Nephron progenitor cell (in vitro differentiated cells): ENCODE data around the gene ESRRG.

Experiments
- DNase-seq: peaks from one replicate; pipeline ENCODE4 v3.0.0; 2021
- H3K27ac Mint-ChIP-seq: 2 replicates; pipeline ENCODE4 v1.8.0; 2021; ENCODE audit warnings: mild to moderate bottlenecking, moderate library complexity, mixed read lengths
- H3K27me3 Mint-ChIP-seq: 2 replicates; pipeline ENCODE4 v1.8.0; 2021; ENCODE audit warnings: mild to moderate bottlenecking, low read depth, mixed read lengths; ENCODE audit not compliant: poor library complexity
- H3K36me3 Mint-ChIP-seq: 2 replicates; pipeline ENCODE4 v1.8.0; 2021; ENCODE audit warnings: low read depth, mixed read lengths
- H3K4me1 Mint-ChIP-seq: 2 replicates; pipeline ENCODE4 v1.8.0; 2021; ENCODE audit warnings: mixed read lengths
- H3K4me3 Mint-ChIP-seq: 2 replicates; pipeline ENCODE4 v1.8.0; 2021; ENCODE audit warnings: mild to moderate bottlenecking, moderate library complexity, mixed read lengths
- H3K9me3 Mint-ChIP-seq: 2 replicates; pipeline ENCODE4 v1.8.0; 2021; ENCODE audit warnings: mild to moderate bottlenecking, moderate library complexity, mixed read lengths
- TF ChIP-seq, protein P1 (sequence below): fragments of 200-600 bp; sonication (generic); IDR thresholded peaks from 2 replicates; pipeline ENCODE4 v1.5.0; 2021; ENCODE audit warnings: antibody characterized with exemption

ESRRG gene

DNA sequence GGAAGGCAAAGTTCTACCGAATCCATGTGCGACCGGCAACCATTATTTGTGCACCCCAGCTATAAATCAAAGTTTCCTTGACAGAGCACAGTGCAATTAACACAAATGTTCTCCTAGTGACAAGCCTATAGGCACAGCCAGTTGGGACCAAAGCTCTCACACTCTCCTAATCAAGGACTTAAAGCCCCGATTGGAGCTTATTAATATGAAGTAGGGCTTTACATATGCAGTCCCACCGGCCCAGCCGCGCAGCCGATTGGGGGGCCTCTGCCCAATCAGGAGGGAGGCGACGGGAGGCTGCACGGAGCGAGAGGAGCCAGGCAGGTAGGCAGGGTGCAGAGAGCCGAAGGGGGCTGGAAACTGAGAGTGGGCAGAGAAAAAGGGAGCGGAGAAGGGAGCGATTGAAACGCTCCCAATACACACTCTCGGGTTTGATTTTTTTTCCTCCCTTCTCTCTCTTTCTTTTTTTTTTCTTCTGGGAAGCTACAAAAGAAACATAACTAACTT lies at the start of gene ESRRG:
TSS of gene ESRRG (minus strand) at position 156 of the 507 bp plus-strand sequence. CDS start at position 26, 130 bp downstream.
- Mint-ChIP-seq H3K27ac (no peak within 1 kb of the TSS), H3K4me3 (peak within 1 kb of the TSS; percentile 90), H3K4me1 (peaks cover 27% of the 10 kb centered on the region), H3K36me3 (no peaks in the 10 kb centered on the region), H3K27me3 (peaks cover 30% of the 10 kb centered on the region), H3K9me3 (no peaks in the 10 kb centered on the region)
- peak; percentile 78 for DNase-seq
- TF ChIP-seq, protein P1, sequence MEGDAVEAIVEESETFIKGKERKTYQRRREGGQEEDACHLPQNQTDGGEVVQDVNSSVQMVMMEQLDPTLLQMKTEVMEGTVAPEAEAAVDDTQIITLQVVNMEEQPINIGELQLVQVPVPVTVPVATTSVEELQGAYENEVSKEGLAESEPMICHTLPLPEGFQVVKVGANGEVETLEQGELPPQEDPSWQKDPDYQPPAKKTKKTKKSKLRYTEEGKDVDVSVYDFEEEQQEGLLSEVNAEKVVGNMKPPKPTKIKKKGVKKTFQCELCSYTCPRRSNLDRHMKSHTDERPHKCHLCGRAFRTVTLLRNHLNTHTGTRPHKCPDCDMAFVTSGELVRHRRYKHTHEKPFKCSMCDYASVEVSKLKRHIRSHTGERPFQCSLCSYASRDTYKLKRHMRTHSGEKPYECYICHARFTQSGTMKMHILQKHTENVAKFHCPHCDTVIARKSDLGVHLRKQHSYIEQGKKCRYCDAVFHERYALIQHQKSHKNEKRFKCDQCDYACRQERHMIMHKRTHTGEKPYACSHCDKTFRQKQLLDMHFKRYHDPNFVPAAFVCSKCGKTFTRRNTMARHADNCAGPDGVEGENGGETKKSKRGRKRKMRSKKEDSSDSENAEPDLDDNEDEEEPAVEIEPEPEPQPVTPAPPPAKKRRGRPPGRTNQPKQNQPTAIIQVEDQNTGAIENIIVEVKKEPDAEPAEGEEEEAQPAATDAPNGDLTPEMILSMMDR = no peak

DNA sequence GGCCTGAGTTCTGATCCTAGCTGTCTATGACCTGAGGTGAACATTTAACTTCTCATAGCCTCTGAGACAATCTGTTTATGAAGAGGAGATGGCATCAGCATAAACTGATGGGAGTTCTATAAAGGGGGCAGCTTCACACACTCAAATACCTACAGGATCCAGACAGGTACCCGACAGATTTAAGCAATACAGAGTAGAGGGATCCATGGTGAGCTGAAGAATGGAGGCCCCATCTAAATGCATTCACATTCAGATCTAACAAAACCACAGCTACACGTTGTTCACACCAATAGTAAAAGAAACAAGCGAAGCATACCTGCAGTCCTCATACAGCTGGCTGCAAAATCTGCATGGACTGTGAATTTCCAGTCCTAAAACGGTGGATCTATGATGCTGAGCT lies 48.7 kb upstream of the ESRRG start:
- TF ChIP-seq, protein P1 = no peak
- H3K4me3 Mint-ChIP-seq = no peak overlapping the region
- H3K36me3 Mint-ChIP-seq = no peaks in the 10 kb centered on the region
- H3K27me3 Mint-ChIP-seq = peaks cover 3% of the 10 kb centered on the region
- DNase-seq = no peak
- H3K27ac Mint-ChIP-seq = no peak overlapping the region
- H3K4me1 Mint-ChIP-seq = no peaks in the 10 kb centered on the region
- no peaks in the 10 kb centered on the region for H3K9me3 Mint-ChIP-seq

DNA sequence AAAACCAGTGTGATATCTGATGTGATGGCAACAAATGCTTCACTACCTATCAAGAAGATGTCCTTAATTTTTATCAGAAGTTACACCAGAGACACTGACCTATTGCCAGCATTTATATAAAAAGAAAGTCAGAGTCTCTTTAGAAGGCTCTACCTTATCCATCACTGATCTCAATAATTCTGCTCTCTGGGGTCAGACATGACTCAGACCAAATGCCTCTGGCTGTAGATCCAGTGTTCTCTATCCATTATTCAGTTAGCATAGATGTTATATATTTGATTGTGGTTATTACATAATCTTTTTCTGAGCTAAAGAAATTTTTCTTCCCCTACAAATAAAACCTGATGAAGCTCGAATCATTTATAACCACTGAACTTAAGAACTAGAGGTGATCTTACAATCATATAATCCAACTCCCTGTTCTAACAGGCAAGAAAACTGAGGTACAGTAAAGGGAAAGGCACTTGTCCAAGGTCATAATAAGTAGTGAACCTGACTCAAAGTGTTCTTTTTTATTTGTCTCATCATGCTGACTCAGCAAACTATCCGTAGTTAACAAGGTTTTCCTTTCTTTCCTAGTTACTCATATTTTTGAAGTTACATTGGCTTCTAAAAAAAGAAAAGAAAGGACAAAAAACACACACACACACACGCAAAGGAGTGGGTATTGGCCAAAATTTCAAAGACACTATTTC lies 43.6 kb upstream of the ESRRG start:
- no peak overlapping the region for H3K4me3 Mint-ChIP-seq
- DNase-seq = no peak
- H3K9me3 Mint-ChIP-seq = no peaks in the 10 kb centered on the region
- H3K27ac Mint-ChIP-seq = no peak overlapping the region
- H3K36me3 Mint-ChIP-seq = no peaks in the 10 kb centered on the region
- H3K27me3 Mint-ChIP-seq = peaks cover 3% of the 10 kb centered on the region
- no peaks in the 10 kb centered on the region for H3K4me1 Mint-ChIP-seq
- TF ChIP-seq, protein P1 = no peak

DNA sequence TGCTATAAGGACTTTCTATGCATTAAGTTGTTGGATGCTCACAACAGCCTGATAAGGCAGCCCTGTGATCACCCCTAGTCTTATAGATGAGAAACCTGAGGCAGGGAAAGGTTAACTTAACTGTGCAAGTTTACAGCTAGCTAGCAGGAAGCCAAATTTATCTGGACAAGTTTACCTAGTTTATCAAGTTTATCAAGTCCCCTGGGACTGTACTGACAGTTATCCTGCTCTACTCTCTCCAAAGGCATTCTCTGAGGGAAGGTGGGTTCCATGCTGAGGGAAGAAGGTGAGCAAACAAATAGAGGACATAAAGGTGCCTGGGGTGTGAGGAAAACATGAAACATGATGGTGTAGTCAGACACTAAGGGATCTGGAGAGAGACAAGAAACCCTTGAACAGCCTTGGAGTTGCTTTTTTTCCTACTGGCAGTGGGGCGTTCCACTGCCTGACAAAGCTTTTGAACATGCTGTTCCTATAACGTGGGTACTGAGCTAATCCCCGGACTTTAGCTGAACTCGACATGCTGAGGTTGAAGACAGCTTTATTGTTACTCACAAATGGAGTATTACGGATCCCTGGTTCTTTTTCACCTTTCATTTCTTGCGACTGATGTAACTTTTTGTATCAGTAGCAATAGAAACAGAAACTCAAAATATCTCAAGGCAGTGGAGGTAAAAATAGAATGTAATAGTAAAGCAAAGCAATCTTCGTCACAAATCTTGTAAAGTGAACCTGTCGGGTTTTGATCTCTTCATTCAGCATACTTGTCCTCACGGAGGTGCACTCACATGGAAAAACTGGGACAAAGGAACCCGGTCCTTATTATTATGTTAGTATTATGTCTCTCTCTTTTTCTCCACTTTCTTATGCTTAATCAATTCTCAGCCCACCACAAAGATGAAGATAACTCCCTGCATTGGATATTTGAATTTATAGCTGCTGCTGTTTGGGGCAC lies 42.4 kb upstream of the ESRRG start:
- H3K9me3 Mint-ChIP-seq = no peaks in the 10 kb centered on the region
- no peak overlapping the region for H3K4me3 Mint-ChIP-seq
- H3K27ac Mint-ChIP-seq = no peak overlapping the region
- H3K4me1 Mint-ChIP-seq = no peaks in the 10 kb centered on the region
- TF ChIP-seq, protein P1 = no peak
- DNase-seq = no peak
- H3K36me3 Mint-ChIP-seq = no peaks in the 10 kb centered on the region
- H3K27me3 Mint-ChIP-seq = peaks cover under 1% of the 10 kb centered on the region

DNA sequence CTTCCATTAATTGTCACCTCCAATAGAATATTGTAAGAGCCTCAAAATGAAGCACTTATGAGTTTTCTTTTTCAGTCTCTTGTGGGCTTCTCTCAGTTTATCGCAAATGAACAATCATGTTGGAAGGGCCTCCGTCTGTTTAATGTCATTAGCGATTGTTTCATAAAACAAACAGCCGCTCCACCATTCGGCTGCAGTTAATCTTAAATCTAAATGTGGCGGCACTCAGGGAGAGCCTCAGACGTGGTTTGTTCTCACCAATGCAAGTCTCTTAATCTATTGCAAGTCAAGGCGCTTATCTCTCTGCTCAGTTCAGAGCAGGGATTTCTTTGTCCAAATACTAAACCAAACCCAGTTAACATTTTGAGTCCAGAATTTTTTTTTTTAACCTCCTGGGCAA lies 34.9 kb upstream of the ESRRG start:
- TF ChIP-seq, protein P1 = no peak
- Mint-ChIP-seq H3K4me3 (no peak overlapping the region), H3K27ac (no peak overlapping the region), H3K4me1 (peaks cover 12% of the 10 kb centered on the region), H3K27me3 (peaks cover 2% of the 10 kb centered on the region), H3K9me3 (no peaks in the 10 kb centered on the region), H3K36me3 (no peaks in the 10 kb centered on the region)
- no peak for DNase-seq
